ENCODE data around the gene HELB. TPM values are rescaled to one million over a fixed set of nuclear protein-coding genes. Genes with fewer than 3 reads are reported as not detected.

The HELB gene
- 9.0 TPM for total RNA-seq

DNA sequence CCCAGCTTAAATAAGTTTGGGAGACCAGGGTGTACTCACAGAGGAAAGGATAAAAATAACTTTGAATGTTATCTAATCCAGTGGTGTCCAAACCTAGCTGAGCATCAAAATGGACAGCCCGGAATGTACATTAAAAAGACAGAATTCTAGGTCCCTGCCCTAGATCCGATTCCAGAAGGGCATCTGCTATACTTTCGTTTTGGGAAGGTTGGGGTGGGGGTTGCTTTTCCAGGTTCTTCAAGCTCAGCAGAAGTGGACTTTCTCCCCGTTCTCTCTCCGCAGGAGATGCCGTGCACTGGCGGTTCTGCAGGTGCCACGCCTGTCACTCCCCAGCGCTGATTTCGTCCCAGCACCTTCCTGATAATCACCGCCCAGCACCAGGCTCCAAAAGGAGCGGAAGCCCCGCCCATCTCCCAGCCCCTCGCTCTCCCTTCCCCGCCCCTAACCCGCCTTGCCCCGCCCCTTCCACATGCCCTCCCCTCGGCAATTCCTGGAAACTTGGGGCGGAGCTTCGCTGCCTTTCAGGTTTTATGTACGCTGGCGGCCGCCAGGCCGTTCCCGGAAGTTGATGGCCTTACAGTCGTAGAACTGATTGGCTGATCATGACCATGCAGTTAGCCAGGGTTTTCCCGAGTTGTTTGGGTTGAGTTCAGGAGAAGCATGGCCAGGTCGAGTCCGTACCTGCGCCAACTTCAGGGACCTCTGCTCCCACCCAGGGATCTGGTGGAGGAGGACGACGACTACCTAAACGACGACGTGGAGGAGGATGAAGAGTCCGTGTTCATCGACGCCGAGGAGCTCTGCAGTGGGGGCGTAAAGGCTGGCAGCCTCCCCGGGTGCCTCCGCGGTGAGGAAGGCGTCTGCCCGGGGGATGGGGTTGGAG, at the start of gene HELB:
HELB (plus strand) TSS at position 550 of the 883 bp plus-strand sequence; CDS start at position 661, 111 bp downstream.
- peak; percentile 94 for DNase-seq

- DNase-seq = no peak
Observed at GRCh38 chr12:66252771-66253170, 49.5 kb upstream of the HELB start.

DNA sequence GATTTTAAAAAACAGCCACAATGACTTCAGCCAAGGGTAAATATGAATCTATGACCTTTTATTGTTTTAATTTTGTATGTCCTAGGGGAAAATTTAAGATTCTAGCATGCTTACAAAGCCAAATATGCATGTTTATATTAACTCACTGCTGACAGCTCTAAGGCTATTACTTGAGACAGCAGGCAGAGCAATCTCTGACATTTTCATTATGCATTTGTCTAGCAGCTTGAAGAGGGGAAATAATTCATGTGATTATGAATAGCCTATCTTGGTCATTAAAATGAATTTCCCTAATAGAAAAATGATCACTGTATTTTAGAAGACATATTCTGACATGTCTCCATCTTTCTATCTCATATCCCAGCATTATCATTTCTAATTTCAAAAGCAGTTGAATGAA, 46.6 kb upstream of the HELB start:
- DNase-seq = no peak

DNA sequence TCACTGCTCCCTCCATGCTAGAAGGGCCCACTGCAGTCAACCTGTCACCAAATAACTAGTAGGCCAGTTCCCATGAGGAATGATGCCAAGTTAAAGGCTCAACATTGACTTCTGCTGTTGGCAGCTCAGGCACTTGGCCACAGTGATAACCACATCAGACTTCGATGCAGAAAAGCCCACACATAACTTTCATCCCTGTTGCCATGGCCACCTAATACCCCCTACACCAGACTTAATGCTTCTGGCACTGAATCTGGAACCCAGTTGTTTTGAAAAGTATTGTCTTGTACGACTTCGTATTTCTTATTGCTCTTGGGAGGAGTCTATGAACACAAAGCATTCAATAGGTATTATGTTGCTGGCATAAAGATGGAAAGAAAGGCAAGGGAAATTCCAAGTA, 44.3 kb upstream of the HELB start:
- DNase-seq = no peak

DNA sequence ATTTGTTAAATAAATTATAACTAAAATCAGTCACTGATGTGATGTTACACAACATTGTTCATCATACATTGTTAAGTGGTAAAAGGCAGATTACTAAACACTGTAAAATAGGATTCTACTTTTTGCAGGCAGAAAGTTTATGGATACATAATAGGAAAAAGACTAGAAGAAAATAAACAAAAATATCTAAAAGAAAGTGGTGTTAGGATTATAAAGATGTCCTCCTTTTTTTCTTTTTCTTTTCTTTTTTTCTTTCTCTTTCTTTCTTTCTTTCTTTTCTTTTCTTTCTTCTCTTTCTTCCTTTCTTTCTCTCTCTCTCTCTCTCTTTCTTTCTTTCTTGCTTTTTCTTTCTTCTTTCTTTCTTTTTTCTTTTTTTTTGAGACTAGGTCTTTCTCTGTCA, 39.6 kb upstream of the HELB start:
- DNase-seq = no peak

DNA sequence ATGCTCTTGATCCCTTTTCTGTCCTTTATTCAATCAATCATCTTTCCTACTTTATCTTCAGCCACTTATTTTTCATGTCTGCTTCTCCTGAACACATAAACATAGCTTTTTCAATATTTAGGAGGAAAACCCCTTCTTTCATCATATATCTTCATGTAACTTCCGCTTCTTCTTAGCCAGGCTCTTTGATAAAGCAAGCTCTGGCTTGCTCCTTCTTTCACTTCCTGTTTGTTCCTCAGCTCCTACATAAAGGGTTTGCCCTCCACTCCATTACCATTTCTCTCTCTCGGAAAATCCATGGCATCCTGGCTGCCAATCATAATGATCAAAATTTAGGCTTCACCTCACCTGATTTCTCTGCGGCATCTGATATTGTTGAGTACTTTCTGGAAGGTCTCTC, 33.7 kb upstream of the HELB start:
- DNase-seq = no peak

DNA sequence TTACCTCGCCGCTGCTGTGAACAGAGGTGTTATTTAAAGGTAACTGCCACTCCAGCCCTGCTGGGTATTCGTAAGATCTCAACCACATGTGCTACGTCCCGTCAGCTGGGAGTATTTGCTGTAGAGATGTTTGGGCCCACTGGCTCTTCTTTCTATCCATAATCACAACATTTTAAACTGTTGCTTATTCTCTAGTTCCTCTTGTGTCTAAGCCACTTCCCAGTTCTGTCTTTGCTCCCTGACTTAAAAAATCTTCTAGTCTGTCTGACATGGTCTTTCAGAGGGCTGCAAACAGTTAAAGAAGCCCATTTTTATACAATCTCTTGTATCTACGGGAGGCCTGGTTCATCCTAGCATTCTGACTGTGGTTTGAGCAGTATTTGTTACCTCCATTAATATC, 33.2 kb upstream of the HELB start:
- DNase-seq = no peak

- DNase-seq = no peak
Observed at GRCh38 chr12:66269757-66270383, 32.4 kb upstream of the HELB start.

- DNase-seq = no peak
Observed at GRCh38 chr12:66270613-66271012, 31.7 kb upstream of the HELB start.

- DNase-seq = no peak
Observed at GRCh38 chr12:66272650-66273049, 29.6 kb upstream of the HELB start.

DNA sequence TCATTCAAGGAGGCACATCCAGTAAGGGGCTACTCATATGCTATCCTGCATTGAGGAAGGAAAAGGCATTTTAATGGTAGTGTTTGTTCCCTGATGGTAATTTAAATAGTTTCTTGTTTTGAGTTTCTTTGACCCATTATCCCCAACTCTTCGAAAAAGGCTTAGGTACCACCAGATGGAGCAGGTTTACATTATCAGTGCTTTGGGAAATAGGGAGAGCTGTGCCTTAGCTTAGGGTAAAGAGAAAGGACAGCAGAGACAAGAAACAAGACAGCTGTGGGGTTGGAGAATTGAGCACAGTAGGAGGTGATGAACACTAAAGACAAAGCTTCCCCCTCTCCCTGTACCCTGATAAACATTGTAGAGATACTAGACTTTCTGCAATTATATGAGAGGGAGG, 29.1 kb upstream of the HELB start:
- DNase-seq = no peak

DNA sequence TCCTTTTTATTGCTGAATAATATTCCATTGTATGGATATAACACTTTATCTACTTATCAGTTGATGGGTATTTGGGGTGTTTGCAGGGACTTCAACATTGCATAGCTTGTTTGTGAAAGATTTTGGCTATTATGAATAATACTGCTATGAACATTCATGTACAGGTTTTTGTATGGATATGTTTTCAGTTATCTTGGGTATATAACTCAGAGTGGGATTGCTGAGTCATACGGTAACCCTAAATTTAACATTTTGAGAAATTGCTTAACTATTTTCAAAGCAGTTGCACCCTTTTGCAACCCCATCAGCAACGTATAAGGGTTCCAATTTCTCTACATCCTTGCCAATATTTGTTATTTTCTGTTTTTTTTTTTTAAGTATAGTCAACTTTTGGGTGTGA, 27.3 kb upstream of the HELB start:
- DNase-seq = no peak

GRCh38 chr12:66279123-66279712, 23.1 kb upstream of the HELB start:
- no peak for DNase-seq

DNA sequence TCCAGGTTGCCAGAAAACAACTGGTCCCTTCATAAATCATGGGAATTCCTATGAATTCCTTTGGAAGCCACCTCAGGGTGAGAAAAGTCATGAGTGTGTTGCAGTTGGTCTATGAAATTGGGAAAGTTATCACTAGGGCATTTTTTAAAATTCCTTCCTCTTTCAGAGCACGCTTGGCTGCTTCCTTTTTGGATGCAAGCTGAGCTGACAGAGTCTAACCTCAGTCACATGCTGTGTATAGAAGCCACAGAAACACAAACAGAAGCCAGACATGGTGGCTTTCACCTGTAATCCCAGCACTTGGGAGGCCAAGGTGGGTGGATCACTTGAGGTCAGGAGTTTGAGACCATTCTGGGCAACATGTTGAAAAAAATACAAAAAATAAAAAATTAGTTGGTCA, 21.7 kb upstream of the HELB start:
- no peak for DNase-seq

GRCh38 chr12:66282244-66282643, 20.0 kb upstream of the HELB start:
- DNase-seq = no peak

DNA sequence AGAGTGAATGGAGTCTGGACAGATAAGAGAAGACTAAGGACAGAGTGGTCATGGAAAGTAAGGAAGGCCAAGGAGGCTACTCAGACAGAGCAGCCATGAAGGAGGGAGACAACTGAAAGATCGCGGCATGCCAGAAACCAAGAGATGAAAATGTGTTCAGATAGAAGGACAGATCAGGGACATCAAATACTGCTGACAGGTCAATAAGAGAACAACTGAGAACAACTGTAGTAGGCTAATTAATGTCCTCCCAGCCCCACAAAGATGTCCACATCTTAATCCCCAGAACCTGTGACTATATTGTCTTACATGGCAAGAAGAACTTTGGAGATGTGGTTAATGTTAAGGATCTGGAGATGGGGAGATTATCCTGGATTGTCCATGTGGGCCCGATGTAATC, 15.0 kb upstream of the HELB start:
- DNase-seq = no peak

DNA sequence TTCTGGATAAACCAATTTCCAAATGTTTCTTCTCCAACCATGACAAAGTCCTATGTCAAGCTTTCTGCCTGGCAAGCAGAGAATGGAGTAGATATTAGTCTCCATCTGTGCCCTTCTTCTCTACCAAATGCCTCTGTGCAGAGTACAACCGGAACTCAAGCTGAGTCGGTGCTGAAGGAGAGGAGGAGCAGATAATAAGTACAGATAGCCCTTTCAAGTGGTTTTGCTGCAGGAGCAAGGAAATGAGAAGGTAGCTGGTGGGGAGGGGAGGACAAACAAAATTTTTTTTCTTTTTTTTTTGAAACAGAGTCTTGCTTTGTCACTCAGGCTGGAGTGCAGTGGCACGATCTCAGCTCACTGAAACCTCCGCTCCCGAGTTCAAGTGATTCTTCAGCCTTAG, 14.2 kb upstream of the HELB start:
- DNase-seq = no peak

DNA sequence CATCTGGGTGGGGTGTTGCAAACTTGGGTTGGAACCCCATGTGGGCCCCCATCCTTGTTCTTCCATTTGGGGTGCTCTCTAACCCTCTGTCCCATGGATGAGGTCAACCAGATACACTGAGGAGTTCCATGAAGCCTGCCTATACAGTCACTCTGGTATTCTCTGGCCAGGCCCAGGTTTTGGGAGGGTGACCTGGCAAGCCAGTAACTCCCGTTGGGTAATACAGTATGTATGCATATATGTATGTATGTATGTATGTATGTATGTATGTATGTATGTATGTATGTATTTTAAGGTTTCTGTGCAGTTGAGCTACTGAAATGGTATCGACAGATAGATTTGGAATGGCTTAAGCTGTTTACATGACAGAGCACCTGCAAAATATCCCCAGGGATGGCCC, 12.8 kb upstream of the HELB start:
- no peak for DNase-seq

DNA sequence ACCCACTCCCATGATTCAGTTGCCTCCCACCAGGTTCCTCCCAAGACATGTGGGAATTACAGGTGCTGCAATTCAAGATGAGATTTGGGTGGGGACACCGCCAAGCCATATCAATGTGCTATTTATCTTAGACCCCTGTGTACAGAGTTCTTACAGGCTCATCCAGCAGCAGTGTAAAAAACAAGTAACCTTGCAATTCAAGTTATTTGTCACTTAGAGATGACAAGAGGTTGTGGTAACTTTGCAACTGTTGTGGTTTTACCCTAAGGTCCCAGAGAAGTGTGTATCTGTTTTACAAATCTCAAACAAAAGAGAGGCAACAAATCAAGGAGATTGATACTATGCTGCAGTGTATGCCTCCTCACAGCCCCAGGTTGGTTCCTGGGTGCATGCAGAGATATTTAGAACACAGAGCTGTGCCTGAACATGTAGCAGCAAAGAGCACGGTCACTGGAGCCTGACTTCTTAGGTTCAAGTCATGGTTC, 11.5 kb upstream of the HELB start:
- DNase-seq = no peak

DNA sequence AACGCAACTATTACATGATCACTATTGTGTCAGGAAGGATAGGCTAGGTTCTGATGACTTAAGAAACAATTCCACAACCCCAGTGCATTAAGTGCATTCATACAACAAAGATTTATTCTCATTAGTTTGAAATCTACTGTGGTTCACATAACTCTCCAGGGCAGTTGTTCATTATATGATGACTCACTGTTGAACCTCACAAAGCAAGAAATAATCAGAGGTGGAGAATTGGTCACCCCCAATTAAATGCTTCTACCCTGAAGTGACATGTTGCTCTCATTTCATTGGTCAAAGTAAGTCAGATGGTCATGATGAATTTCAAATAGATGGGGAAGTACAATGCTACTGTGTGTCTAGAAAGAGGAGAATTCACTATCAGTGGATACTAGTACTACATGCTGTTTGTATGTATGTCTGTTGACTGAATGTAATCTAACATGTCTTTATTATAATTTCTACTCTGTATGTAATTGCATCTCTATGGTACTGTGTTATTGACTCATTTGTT, 6.1 kb upstream of the HELB start:
- DNase-seq = no peak

DNA sequence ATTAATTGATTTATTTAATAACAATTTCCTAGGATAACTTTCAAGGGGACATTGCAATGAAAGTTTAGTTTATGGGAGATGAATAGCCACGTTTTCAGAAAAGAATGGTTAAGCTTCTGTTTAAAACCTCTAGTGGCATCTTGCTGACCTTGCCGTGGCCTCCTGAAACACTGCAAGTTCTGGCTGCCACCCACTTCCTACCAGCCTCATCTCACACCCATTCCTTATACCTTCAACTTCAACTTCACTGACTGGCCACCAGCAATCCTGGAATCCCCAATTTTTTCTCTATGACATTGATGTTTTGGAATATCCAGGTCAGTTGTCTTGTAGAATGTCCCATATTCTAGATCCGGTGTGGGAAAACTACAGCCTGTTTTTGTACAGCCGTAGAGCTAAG, 5.2 kb upstream of the HELB start:
- DNase-seq = no peak

DNA sequence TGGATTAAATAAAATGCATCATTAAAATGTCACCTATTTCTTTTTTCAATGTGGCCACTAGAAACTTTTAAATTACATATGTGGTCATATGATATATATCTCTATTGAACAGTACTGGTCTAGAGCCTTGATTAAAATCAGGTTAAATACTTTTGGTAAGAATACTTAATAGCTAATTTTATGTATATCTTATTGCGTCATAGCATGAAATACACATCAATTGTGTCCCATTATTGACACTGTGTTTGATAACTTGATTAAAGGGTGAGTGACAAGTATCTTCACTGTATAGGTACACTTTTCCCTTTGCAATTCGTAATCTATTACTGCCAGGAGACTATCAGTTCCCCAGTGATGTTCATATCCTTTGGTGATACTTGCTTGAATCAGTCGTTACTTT, 4.4 kb upstream of the HELB start:
- no peak for DNase-seq

GRCh38 chr12:66302827-66303169, 505 bp downstream of the HELB start:
- DNase-seq = no peak
